ACHN (cell line): Measurements from ENCODE around the gene MPDZ.

ENCODE experiments used
- DNase-seq: peaks from one replicate; pipeline ENCODE4 v3.0.0-alpha.2; 2015
- in situ Hi-C: cut with HindIII; loops from 2 replicates; pipeline ENCODE4 v1.10.0; 2017; ENCODE audit warnings: low sequenced_read_pairs, low pct_ligation_motif_present, low pct_unique_long_range_greater_than_20kb

MPDZ gene

GRCh38 chr9:13113751-13114150, 165.7 kb downstream of the MPDZ start:
- in situ Hi-C loops, result no loop called here

GRCh38 chr9:13113216-13113615, 166.3 kb downstream of the MPDZ start:
- in situ Hi-C loops, result no loop called here
- no peak for DNase-seq

More at GRCh38 chr9:13113751-13114150, 165.7 kb downstream of the MPDZ start:
- no peak for DNase-seq

GRCh38 chr9:13111778-13112177, 167.7 kb downstream of the MPDZ start:
- no peak for DNase-seq
- in situ Hi-C loops, result no loop called here

GRCh38 chr9:13110766-13111417, 168.6 kb downstream of the MPDZ start:
- no peak for DNase-seq
- in situ Hi-C loops, result no loop called here

GRCh38 chr9:13109781-13110180, 169.7 kb downstream of the MPDZ start:
- in situ Hi-C loops, result no loop called here
- no peak for DNase-seq

GRCh38 chr9:13107008-13107407, 172.5 kb downstream of the MPDZ start:
- DNase-seq, result no peak
- in situ Hi-C loops, result no loop called here

- no peak for DNase-seq
- in situ Hi-C loops, result no loop called here
Observed at GRCh38 chr9:13100914-13101572, 178.4 kb downstream of the MPDZ start.

GRCh38 chr9:13095056-13095455, 184.4 kb downstream of the MPDZ start:
- in situ Hi-C loops, result no loop called here

GRCh38 chr9:13090628-13091027, 188.9 kb downstream of the MPDZ start:
- in situ Hi-C loops, result no loop called here
- DNase-seq, result no peak

More at GRCh38 chr9:13095056-13095455, 184.4 kb downstream of the MPDZ start:
- no peak for DNase-seq

- in situ Hi-C loops, result no loop called here
- DNase-seq, result no peak
Observed at GRCh38 chr9:13089666-13090065, 189.8 kb downstream of the MPDZ start.

- DNase-seq, result peak; percentile 55
- in situ Hi-C loops, result no loop called here
Observed at GRCh38 chr9:13088720-13089427, 190.6 kb downstream of the MPDZ start.

- DNase-seq, result no peak
- in situ Hi-C loops, result no loop called here
Observed at GRCh38 chr9:13083963-13084528, 195.4 kb downstream of the MPDZ start.

- in situ Hi-C loops, result no loop called here
- no peak for DNase-seq
Observed at GRCh38 chr9:13083366-13083765, 196.1 kb downstream of the MPDZ start.

- in situ Hi-C loops, result no loop called here
- DNase-seq, result no peak
Observed at GRCh38 chr9:13082796-13083195, 196.7 kb downstream of the MPDZ start.

GRCh38 chr9:13078164-13078563, 201.3 kb downstream of the MPDZ start:
- in situ Hi-C loops, result no loop called here
- no peak for DNase-seq

- in situ Hi-C loops, result no loop called here
- DNase-seq, result no peak
Observed at GRCh38 chr9:13076616-13077015, 202.9 kb downstream of the MPDZ start.

- in situ Hi-C loops, result no loop called here
- no peak for DNase-seq
Observed at GRCh38 chr9:13071921-13072320, 207.6 kb downstream of the MPDZ start.

GRCh38 chr9:13070612-13071595, 208.6 kb downstream of the MPDZ start:
- no peak for DNase-seq
- in situ Hi-C loops, result no loop called here
